GM12878 (cell line): ENCODE results near the gene ANO2. TPM values are rescaled to one million over a fixed set of nuclear protein-coding genes. Genes with fewer than 3 reads are reported as not detected.

Source experiments
- ATAC-seq: fragments of 200-7000 bp; cut with Tn5 transposase; 3 replicates; pipeline ENCODE4 v1.9.1; 2020; ENCODE audit warnings: mild to moderate bottlenecking, moderate library complexity
- BruUV-seq: library from RNA; stranded (reverse); fragments of 400-500 nt; replicated peaks from 2 replicates; lab custom pipeline; 2021; lab: Mats Ljungman, UMichigan
- CTCF ChIA-PET: fragments of 300-600 bp; sonication (Branson Sonifier 250); formaldehyde crosslinking; extraction: SDS; loops from one replicate; lab custom pipeline; 2021; ENCODE audit warnings: inconsistent platforms; lab: Yijun Ruan, JAX
- POLR2A ChIA-PET: fragments of 350-600 bp; formaldehyde crosslinking; extraction: SDS; loops from one replicate; lab custom pipeline; 2021; ENCODE audit warnings: inconsistent platforms; lab: Charles Lee
- RAD21 ChIA-PET: fragments of 300-600 bp; sonication (Branson Sonifier 250); formaldehyde crosslinking; loops from one replicate; lab custom pipeline; 2023; ENCODE audit warnings: antibody characterized with exemption; ENCODE audit not compliant: unreplicated experiment; lab: Charles Lee
- SMC1A ChIA-PET: fragments of 300-600 bp; sonication (Branson Sonifier 250); formaldehyde crosslinking; loops from one replicate; lab custom pipeline; 2023; ENCODE audit not compliant: unreplicated experiment, uncharacterized antibody; lab: Charles Lee
- DNase-seq: peaks from one replicate; pipeline ENCODE4 v3.0.0-alpha.2; 2011; ENCODE audit warnings: low read depth, low spot score
- FAIRE-seq: peaks from 3 replicates; lab custom pipeline; 2011; peaks lifted over from hg19 to GRCh38; lab: Jason Lieb, UNC
- H2AFZ ChIP-seq: 2 replicates; pipeline ENCODE4 v1.6.0; 2011; ENCODE audit warnings: low read depth, low read length, control low read depth; ENCODE audit not compliant: control insufficient read depth
- H3K27ac ChIP-seq: 2 replicates; pipeline ENCODE4 v1.5.1; 2011; ENCODE audit warnings: control low read depth; ENCODE audit not compliant: control insufficient read depth, insufficient read depth
- H3K27me3 ChIP-seq, 2 experiments: replicated peaks in 1 of 2; 2 replicates each; pipeline versions ENCODE4 v1.6.0 to v1.6.1; 2011; ENCODE audit warnings: low read length in 1 of 2; ENCODE audit not compliant: control insufficient read depth in 2 of 2, insufficient read depth in 2 of 2
- H3K36me3 ChIP-seq, 2 experiments: 2 replicates each; pipeline ENCODE4 v1.5.1; 2011; ENCODE audit warnings: low read length in 1 of 2; ENCODE audit not compliant: control insufficient read depth in 2 of 2, insufficient read depth in 2 of 2
- H3K4me1 ChIP-seq: 2 replicates; pipeline ENCODE4 v1.6.1; 2011; ENCODE audit warnings: mild to moderate bottlenecking, low read length, moderate library complexity, mixed read lengths; ENCODE audit not compliant: control insufficient read depth, insufficient read depth
- H3K4me2 ChIP-seq: 2 replicates; pipeline ENCODE4 v1.6.0; 2011; ENCODE audit warnings: control low read depth; ENCODE audit not compliant: control insufficient read depth, insufficient read depth
- H3K4me3 ChIP-seq: fragments of 200-600 bp; sonication (generic); 2 replicates; pipeline ENCODE4 v1.5.1; 2016
- H3K79me2 ChIP-seq: 2 replicates; pipeline ENCODE4 v1.6.0; 2011; ENCODE audit warnings: low read length; ENCODE audit not compliant: control insufficient read depth, insufficient read depth
- H3K9ac ChIP-seq: 2 replicates; pipeline ENCODE4 v1.8.0; 2011; ENCODE audit warnings: low read length, control low read depth, mixed read lengths; ENCODE audit not compliant: control insufficient read depth, insufficient read depth
- H3K9me3 ChIP-seq: replicated peaks from 3 replicates; pipeline ENCODE4 v1.5.1; 2011; ENCODE audit warnings: mild to moderate bottlenecking, low read length; ENCODE audit not compliant: control insufficient read depth, insufficient read depth
- H4K20me1 ChIP-seq: 2 replicates; pipeline ENCODE4 v1.6.0; 2011; ENCODE audit not compliant: control insufficient read depth, insufficient read depth
- CBX5 ChIP-seq: sonication (generic); IDR thresholded peaks from 2 replicates; pipeline ENCODE4 v1.6.1; 2016; ENCODE audit warnings: low read depth, moderate library complexity, mild to moderate bottlenecking, inconsistent platforms
- CHD2 ChIP-seq: IDR thresholded peaks from 2 replicates; pipeline ENCODE4 v1.6.1; 2011; ENCODE audit warnings: low read depth, low read length, improper control_type of control experiment, borderline replicate concordance
- CTCF ChIP-seq, 3 experiments: IDR thresholded peaks in 2 of 3; conservative IDR thresholded peaks in 1 of 3; 2 replicates each; pipeline ENCODE4 v1.5.1; 2011; ENCODE audit warnings: low read depth in 3 of 3, low read length in 3 of 3, mild to moderate bottlenecking in 3 of 3, control low read depth in 2 of 3, moderate library complexity in 2 of 3, inconsistent platforms in 1 of 3, mixed read lengths in 1 of 3; ENCODE audit not compliant: control insufficient read depth in 2 of 3, insufficient read depth in 1 of 3; ENCODE audit errors: extremely low read depth in 1 of 3
- FOXM1 ChIP-seq: IDR thresholded peaks from 2 replicates; pipeline ENCODE4 v1.6.1; 2012; ENCODE audit warnings: low read depth, mild to moderate bottlenecking, inconsistent platforms, low read length, moderate library complexity
- IRF5 ChIP-seq: fragments of 450-650 bp; IDR thresholded peaks from 2 replicates; pipeline ENCODE4 v1.6.1; 2017; ENCODE audit warnings: borderline replicate concordance
- KDM1A ChIP-seq: fragments of 200-600 bp; sonication (generic); IDR thresholded peaks from 2 replicates; pipeline ENCODE4 v1.6.1; 2016; ENCODE audit warnings: borderline replicate concordance
- MEF2B ChIP-seq: fragments of 450-650 bp; IDR thresholded peaks from 2 replicates; pipeline ENCODE4 v1.6.1; 2018; ENCODE audit warnings: mild to moderate bottlenecking, moderate library complexity; ENCODE audit not compliant: partially characterized antibody, poor library complexity, severe bottlenecking
- MTA2 ChIP-seq: fragments of 450-650 bp; IDR thresholded peaks from 2 replicates; pipeline ENCODE4 v1.6.1; 2016; ENCODE audit warnings: low read depth, mild to moderate bottlenecking, moderate library complexity
- RB1 ChIP-seq: fragments of 450-650 bp; formaldehyde crosslinking; IDR thresholded peaks from 2 replicates; pipeline ENCODE4 v1.6.1; 2017; ENCODE audit warnings: mild to moderate bottlenecking, borderline replicate concordance
- SKIL ChIP-seq: fragments of 450-650 bp; IDR thresholded peaks from 2 replicates; pipeline ENCODE4 v1.6.1; 2017; ENCODE audit warnings: mild to moderate bottlenecking, low read depth, inconsistent platforms; ENCODE audit not compliant: poor library complexity, severe bottlenecking
- SP1 ChIP-seq: IDR thresholded peaks from one replicate; pipeline ENCODE4 v1.6.1; 2011; ENCODE audit warnings: low read depth, low read length
- SREBF2 ChIP-seq: IDR thresholded peaks from 2 replicates; pipeline ENCODE4 v1.6.1; 2012; ENCODE audit warnings: mild to moderate bottlenecking, low read length
- TAF1 ChIP-seq: IDR thresholded peaks from 2 replicates; pipeline ENCODE4 v1.6.1; 2011; ENCODE audit warnings: mild to moderate bottlenecking, low read depth, low read length, borderline replicate concordance
- TBL1XR1 ChIP-seq: IDR thresholded peaks from 2 replicates; pipeline ENCODE4 v1.6.1; 2012; ENCODE audit warnings: low read depth, low read length, improper control_type of control experiment
- ZNF24 ChIP-seq: fragments of 450-650 bp; IDR thresholded peaks from 2 replicates; pipeline ENCODE4 v1.6.1; 2017; ENCODE audit warnings: antibody characterized with exemption, mild to moderate bottlenecking
- ZNF622 ChIP-seq: fragments of 450-650 bp; IDR thresholded peaks from 2 replicates; pipeline ENCODE4 v1.6.1; 2017; ENCODE audit warnings: mild to moderate bottlenecking, inconsistent platforms
- ZSCAN29 ChIP-seq: fragments of 450-650 bp; IDR thresholded peaks from 2 replicates; pipeline ENCODE4 v1.6.1; 2017; ENCODE audit warnings: mild to moderate bottlenecking, moderate library complexity
- WGBS: methylation state at CpG from one replicate; pipeline ENCODE4 v1.1.6; 2016; ENCODE audit warnings: low lambda C conversion rate; ENCODE audit not compliant: insufficient replicate concordance, insufficient coverage; ENCODE audit errors: missing lambda C conversion rate; 5-methylcytosine and 5-hydroxymethylcytosine counted together
- in situ Hi-C: fragments of 300-500 bp; cut with MboI; formaldehyde crosslinking; loops from 9 replicates; pipeline ENCODE4 v1.14.3; 2018; ENCODE audit warnings: mixed read lengths
- intact Hi-C: fragments of 100-400 bp; cut with micrococcal nuclease; formaldehyde crosslinking; loops from one replicate; pipeline ENCODE4 v1.14.2; 2022; ENCODE audit not compliant: unreplicated experiment
- polyA plus RNA-seq, 11 experiments: library from polyadenylated mRNA; depleted of rRNA in 4 of 11; unstranded in 6 of 11; stranded (reverse) in 5 of 11; fragments of >200 nt; fragmentation: Nextera tagmentation in 4 of 11; fragmentation: Illumina TruSeq in 1 of 11; extraction: Ambion mirVana in 4 of 11; extraction: Trizol in 1 of 11; gene quantifications; 1 replicate in 1 of 11; 2 replicates in 10 of 11; pipeline versions ENCODE4 v1.2.1 to v1.2.3, GENCODE V29; 2011 to 2016; ENCODE audit warnings: inconsistent platforms in 2 of 11, missing spikeins in 2 of 11, low read depth in 1 of 11
- total RNA-seq, 4 experiments: library from RNA; depleted of rRNA in 3 of 4; stranded (reverse); fragments of >200 nt in 3 of 4; fragmentation: Illumina TruSeq in 1 of 4; extraction: Trizol in 1 of 4; gene quantifications; 2 replicates each; pipeline versions ENCODE4 v1.2.1 to v1.2.3, GENCODE V29; 2013 to 2021

The ANO2 gene
- total and polyA plus RNA-seq, 10 of the 15 experiments (the other 5 are each of a cell fraction or from before 2014, with no cell fraction given), result not detected

GRCh38 chr12:5561057-5561456, 384.0 kb downstream of the ANO2 start:
- ChIA-PET POLR2A (no interaction called here), SMC1A (no interaction called here), CTCF (no interaction called here), RAD21 (no interaction called here)
- Histone ChIP-seq H3K27me3 (no peaks in the 10 kb centered on the region; a peak in 1 of 4 replicates), H3K79me2 (no peaks in the 10 kb centered on the region), H3K27ac (no peak overlapping the region), H3K4me2 (no peak overlapping the region), H2AFZ (no peak overlapping the region), H3K4me1 (no peaks in the 10 kb centered on the region), H3K9me3 (no peaks in the 10 kb centered on the region; the same call in 2 of the 3 replicates), H4K20me1 (no peaks in the 10 kb centered on the region), H3K36me3 (no peaks in the 10 kb centered on the region), H3K4me3 (no peak overlapping the region), H3K9ac (no peak overlapping the region)
- ATAC-seq, result no peak
- BruUV-seq, result no TSS peak
- in situ Hi-C loops (no loop called here), intact Hi-C loops (no loop called here)
- DNase-seq, result no peak
- TF ChIP-seq SREBF2 (no peak), ZSCAN29 (no peak), CHD2 (no peak), CTCF (IDR thresholded peaks at IDR 0.05 in 2 of 3, conservative IDR thresholded peaks at IDR 0.05 in 1 of 3; ENCODE audit: control insufficient read depth in 2 of 3, extremely low read depth in 1 of 3, insufficient read depth in 1 of 3, low read depth in 3 of 3, low read length in 3 of 3) (no peak), FOXM1 (no peak), ZNF24 (no peak), MTA2 (no peak), KDM1A (no peak), TBL1XR1 (no peak), IRF5 (no peak), SP1 (no peak), ZNF622 (no peak), RB1 (no peak), CBX5 (no peak), MEF2B (no peak), TAF1 (no peak), SKIL (no peak)
- WGBS, result 33% methylated on average over 6 of the region's 6 CpGs
- no peak for FAIRE-seq
